Type B pancreatic cell (in vitro differentiated cells): ENCODE results near the gene HSPA14. TPM values are rescaled to one million over a fixed set of nuclear protein-coding genes. Genes with fewer than 3 reads are reported as not detected.

Experiments
- DNase-seq: peaks from one replicate; pipeline ENCODE4 v3.0.0; 2021; ENCODE audit warnings: mixed read lengths; ENCODE audit not compliant: unreplicated experiment; ENCODE audit errors: extremely low spot score
- H3K27ac Mint-ChIP-seq: 2 replicates; pipeline ENCODE4 v1.8.0; 2021; ENCODE audit warnings: mild to moderate bottlenecking, mixed read lengths
- H3K27me3 Mint-ChIP-seq: 2 replicates; pipeline ENCODE4 v1.8.0; 2021; ENCODE audit warnings: mixed read lengths
- H3K36me3 Mint-ChIP-seq: 2 replicates; pipeline ENCODE4 v1.8.0; 2021; ENCODE audit warnings: mixed read lengths
- H3K4me1 Mint-ChIP-seq: one replicate; pipeline ENCODE4 v1.8.0; 2021; ENCODE audit warnings: mixed read lengths; ENCODE audit not compliant: unreplicated experiment
- H3K4me3 Mint-ChIP-seq: 2 replicates; pipeline ENCODE4 v1.8.0; 2021; ENCODE audit warnings: mild to moderate bottlenecking, mixed read lengths
- H3K9me3 Mint-ChIP-seq: 2 replicates; pipeline ENCODE4 v1.8.0; 2021; ENCODE audit warnings: mixed read lengths
- total RNA-seq: library from RNA; stranded (reverse); gene quantifications from 2 replicates; pipeline ENCODE4 v1.2.1, GENCODE V29; 2021; ENCODE audit warnings: low replicate concordance
- TF ChIP-seq, protein P1 (sequence below): fragments of 200-600 bp; sonication (generic); conservative IDR thresholded peaks from 2 replicates; pipeline ENCODE4 v1.5.0; 2021; ENCODE audit warnings: antibody characterized with exemption, mild to moderate bottlenecking

The HSPA14 gene
- total RNA-seq, 1 donor from 2014 or later: 17.3 TPM

DNA sequence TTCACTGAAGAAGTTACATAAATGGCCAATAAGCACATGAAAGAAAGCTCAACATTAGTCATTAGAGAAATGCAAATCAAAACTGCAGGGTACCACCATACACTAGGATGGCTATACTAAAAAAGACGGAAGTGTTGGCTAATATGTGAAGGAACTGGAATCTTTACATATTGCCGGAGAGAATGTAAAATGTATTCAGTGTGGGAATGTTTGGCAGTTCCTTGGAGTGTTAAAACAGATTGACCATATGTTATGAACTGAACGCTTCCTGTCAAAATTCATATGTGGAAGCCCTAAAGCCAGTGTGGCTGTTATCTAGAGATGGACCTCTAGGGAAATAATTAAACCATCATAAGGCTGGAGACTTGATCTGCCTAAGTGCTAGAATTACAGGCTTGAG, 73.7 kb downstream of the HSPA14 start:
- Mint-ChIP-seq H3K36me3 (peaks cover 80% of the 10 kb centered on the region), H3K4me1 (no peaks in the 10 kb centered on the region), H3K27ac (no peak overlapping the region), H3K4me3 (no peak overlapping the region), H3K9me3 (peaks cover 4% of the 10 kb centered on the region), H3K27me3 (no peaks in the 10 kb centered on the region)
- DNase-seq: no peak
- TF ChIP-seq, protein P1, sequence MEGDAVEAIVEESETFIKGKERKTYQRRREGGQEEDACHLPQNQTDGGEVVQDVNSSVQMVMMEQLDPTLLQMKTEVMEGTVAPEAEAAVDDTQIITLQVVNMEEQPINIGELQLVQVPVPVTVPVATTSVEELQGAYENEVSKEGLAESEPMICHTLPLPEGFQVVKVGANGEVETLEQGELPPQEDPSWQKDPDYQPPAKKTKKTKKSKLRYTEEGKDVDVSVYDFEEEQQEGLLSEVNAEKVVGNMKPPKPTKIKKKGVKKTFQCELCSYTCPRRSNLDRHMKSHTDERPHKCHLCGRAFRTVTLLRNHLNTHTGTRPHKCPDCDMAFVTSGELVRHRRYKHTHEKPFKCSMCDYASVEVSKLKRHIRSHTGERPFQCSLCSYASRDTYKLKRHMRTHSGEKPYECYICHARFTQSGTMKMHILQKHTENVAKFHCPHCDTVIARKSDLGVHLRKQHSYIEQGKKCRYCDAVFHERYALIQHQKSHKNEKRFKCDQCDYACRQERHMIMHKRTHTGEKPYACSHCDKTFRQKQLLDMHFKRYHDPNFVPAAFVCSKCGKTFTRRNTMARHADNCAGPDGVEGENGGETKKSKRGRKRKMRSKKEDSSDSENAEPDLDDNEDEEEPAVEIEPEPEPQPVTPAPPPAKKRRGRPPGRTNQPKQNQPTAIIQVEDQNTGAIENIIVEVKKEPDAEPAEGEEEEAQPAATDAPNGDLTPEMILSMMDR: no peak

DNA sequence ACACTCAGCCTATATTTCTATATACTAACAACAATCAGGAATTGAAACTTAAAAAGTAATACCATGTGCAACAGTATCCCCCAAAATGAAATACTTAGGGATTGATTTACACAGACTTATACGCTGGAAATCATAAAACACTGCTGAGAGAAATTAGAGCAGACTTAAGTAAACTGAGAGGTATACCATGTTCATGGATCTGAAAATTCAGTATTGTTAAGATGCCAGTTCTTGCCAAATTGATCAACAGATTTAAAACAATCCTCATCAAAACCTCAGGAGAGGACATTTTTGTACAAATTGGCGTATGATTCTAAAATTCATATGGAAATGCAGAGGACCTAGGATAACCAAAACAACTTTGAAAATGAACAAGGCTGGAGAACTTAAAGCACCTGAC, 78.5 kb downstream of the HSPA14 start:
- no peak for DNase-seq
- Mint-ChIP-seq H3K27me3 (no peaks in the 10 kb centered on the region), H3K9me3 (peaks cover 4% of the 10 kb centered on the region), H3K4me3 (no peak overlapping the region), H3K4me1 (no peaks in the 10 kb centered on the region), H3K27ac (no peak overlapping the region), H3K36me3 (peaks cover 82% of the 10 kb centered on the region)
- TF ChIP-seq, protein P1: no peak

DNA sequence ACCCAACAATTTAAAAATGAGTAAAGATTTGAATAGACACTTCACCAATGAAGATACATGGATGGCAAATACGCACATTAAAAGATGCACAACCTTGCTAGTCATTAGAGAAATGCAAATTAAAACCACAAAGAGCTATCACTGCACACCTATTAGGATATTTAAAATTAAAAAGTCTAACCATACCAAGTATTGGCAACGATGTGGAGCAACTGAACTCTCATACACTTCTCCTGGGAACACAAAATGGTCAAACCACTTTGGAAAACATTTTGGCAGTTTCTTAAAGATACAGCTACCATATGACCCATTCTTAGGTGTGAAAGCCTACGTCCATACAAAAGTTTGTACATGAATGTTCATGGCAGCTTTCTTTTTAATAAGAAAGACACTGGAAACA, 79.7 kb downstream of the HSPA14 start:
- H3K4me3 Mint-ChIP-seq: no peak overlapping the region
- no peak for DNase-seq
- no peaks in the 10 kb centered on the region for H3K4me1 Mint-ChIP-seq
- H3K36me3 Mint-ChIP-seq: peaks cover 84% of the 10 kb centered on the region
- no peaks in the 10 kb centered on the region for H3K27me3 Mint-ChIP-seq
- TF ChIP-seq, protein P1: no peak
- peaks cover 4% of the 10 kb centered on the region for H3K9me3 Mint-ChIP-seq
- H3K27ac Mint-ChIP-seq: no peak overlapping the region

DNA sequence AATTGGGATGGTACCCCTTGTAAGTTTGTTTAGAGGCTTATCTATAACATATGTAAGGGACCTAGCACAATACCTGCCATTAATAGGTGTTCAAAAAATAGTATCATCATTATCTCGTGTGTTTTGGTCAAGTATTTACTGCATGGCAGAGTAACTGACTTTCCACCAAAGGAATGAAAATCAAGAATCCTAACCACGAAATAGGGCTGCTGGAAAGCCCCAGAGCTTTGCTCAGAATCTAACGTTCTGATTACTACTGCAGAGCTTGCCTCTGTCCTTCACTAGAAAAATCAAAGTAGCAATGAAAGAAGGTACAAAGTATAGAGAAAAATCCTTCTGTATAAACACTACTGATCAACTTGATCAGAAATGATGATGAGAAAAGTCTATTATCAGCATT, 80.9 kb downstream of the HSPA14 start:
- DNase-seq: no peak
- H3K4me3 Mint-ChIP-seq: no peak overlapping the region
- TF ChIP-seq, protein P1: no peak
- peaks cover 77% of the 10 kb centered on the region for H3K36me3 Mint-ChIP-seq
- no peaks in the 10 kb centered on the region for H3K4me1 Mint-ChIP-seq
- no peak overlapping the region for H3K27ac Mint-ChIP-seq
- H3K9me3 Mint-ChIP-seq: peaks cover 4% of the 10 kb centered on the region
- H3K27me3 Mint-ChIP-seq: no peaks in the 10 kb centered on the region

Other genes starting within 250 kb of the HSPA14 start
- gene FAM107B, start 63.4 kb upstream of the HSPA14 start, total RNA-seq: 46.7 and 50.9 TPM in 2 replicates
- 1.1 and 1.3 TPM in 2 replicates for gene CDNF, start 269 bp upstream of the HSPA14 start, total RNA-seq
- gene MSANTD7, start within 50 bp of the HSPA14 start, total RNA-seq: 15.3 and 18.1 TPM in 2 replicates
- 16.5 and 39.7 TPM in 2 replicates for gene SUV39H2, start 40.6 kb downstream of the HSPA14 start, total RNA-seq
- 10.1 and 15.0 TPM in 2 replicates for gene DCLRE1C, start 115.8 kb downstream of the HSPA14 start, total RNA-seq
- gene MEIG1, start 121.1 kb downstream of the HSPA14 start, total RNA-seq: 2.8 TPM in 1 of 2 replicates, not detected in the other
- not detected in 2 replicates for gene OLAH, start 205.6 kb downstream of the HSPA14 start, total RNA-seq